Keratinocyte (primary cell): ENCODE measurements around the gene MYH10. TPM values are rescaled to one million over a fixed set of nuclear protein-coding genes. Genes with fewer than 3 reads are reported as not detected.

Source experiments
- DNase-seq: peaks from one replicate; pipeline ENCODE4 v3.0.0-alpha.2; 2011; ENCODE audit warnings: low read depth, missing footprints, low spot score
- FAIRE-seq: peaks from 2 replicates; lab custom pipeline; 2011; peaks lifted over from hg19 to GRCh38; lab: Jason Lieb, UNC
- H2AFZ ChIP-seq: 2 replicates; pipeline ENCODE4 v1.6.0; 2012; ENCODE audit warnings: low read length, control low read depth, inconsistent platforms; ENCODE audit not compliant: control insufficient read depth
- H3K27ac ChIP-seq: 2 replicates; pipeline ENCODE4 v1.5.1; 2011; ENCODE audit warnings: low read length; ENCODE audit not compliant: control insufficient read depth, insufficient read depth
- H3K27me3 ChIP-seq: 3 replicates; pipeline ENCODE4 v1.6.0; 2011; ENCODE audit warnings: low read length; ENCODE audit not compliant: control insufficient read depth, insufficient read depth; ENCODE audit errors: extremely low read depth
- H3K36me3 ChIP-seq, 2 experiments: 2 replicates in 1 of 2; 3 replicates in 1 of 2; pipeline ENCODE4 v1.5.1; 2011; ENCODE audit warnings: low read length in 2 of 2, mild to moderate bottlenecking in 1 of 2; ENCODE audit not compliant: control insufficient read depth in 2 of 2, insufficient read depth in 2 of 2; ENCODE audit errors: extremely low read depth in 1 of 2
- H3K4me1 ChIP-seq: 3 replicates; pipeline ENCODE4 v1.5.1; 2011; ENCODE audit warnings: low read length; ENCODE audit not compliant: control insufficient read depth, insufficient read depth; ENCODE audit errors: extremely low read depth
- H3K4me2 ChIP-seq: 3 replicates; pipeline ENCODE4 v1.6.0; 2011; ENCODE audit warnings: low read depth, low read length; ENCODE audit not compliant: control insufficient read depth, insufficient read depth; ENCODE audit errors: extremely low read depth
- H3K4me3 ChIP-seq, 3 experiments: fragments of 200-600 bp in 1 of 3; sonication (generic) in 1 of 3; 2 replicates in 2 of 3; 3 replicates in 1 of 3; pipeline ENCODE4 v1.5.1; 2011 to 2016; ENCODE audit warnings: low read length in 3 of 3, mild to moderate bottlenecking in 3 of 3, control low read depth in 2 of 3, inconsistent platforms in 1 of 3, low read depth in 1 of 3, mixed read lengths in 1 of 3, mixed run types in 1 of 3, moderate library complexity in 1 of 3; ENCODE audit not compliant: control insufficient read depth in 2 of 3, insufficient read depth in 2 of 3; ENCODE audit errors: extremely low read depth in 1 of 3
- H3K79me2 ChIP-seq: 2 replicates; pipeline ENCODE4 v1.6.0; 2012; ENCODE audit warnings: low read length; ENCODE audit not compliant: control insufficient read depth, insufficient read depth
- H3K9ac ChIP-seq: 3 replicates; pipeline ENCODE4 v1.6.0; 2011; ENCODE audit warnings: low read length; ENCODE audit not compliant: control insufficient read depth, insufficient read depth; ENCODE audit errors: extremely low read depth
- H3K9me1 ChIP-seq: 3 replicates; pipeline ENCODE4 v1.6.0; 2011; ENCODE audit warnings: low read length; ENCODE audit not compliant: control insufficient read depth, insufficient read depth; ENCODE audit errors: extremely low read depth
- H3K9me3 ChIP-seq: 2 replicates; pipeline ENCODE4 v1.5.1; 2012; ENCODE audit warnings: low read depth, low read length; ENCODE audit not compliant: control insufficient read depth
- H4K20me1 ChIP-seq: 3 replicates; pipeline ENCODE4 v1.6.0; 2011; ENCODE audit warnings: low read length; ENCODE audit not compliant: control insufficient read depth, insufficient read depth; ENCODE audit errors: extremely low read depth
- CTCF ChIP-seq, 3 experiments: IDR thresholded peaks in 1 of 3; conservative IDR thresholded peaks in 1 of 3; optimal IDR thresholded peaks in 1 of 3; 2 replicates in 2 of 3; 3 replicates in 1 of 3; pipeline versions ENCODE3 to v1.5.1; 2011; ENCODE audit warnings: low read length in 3 of 3, mild to moderate bottlenecking in 3 of 3, moderate library complexity in 2 of 3, control low read depth in 1 of 3, inconsistent platforms in 1 of 3; ENCODE audit not compliant: insufficient read depth in 2 of 3; ENCODE audit errors: extremely low read depth in 1 of 3
- EZH2 ChIP-seq: IDR thresholded peaks from one replicate; pipeline ENCODE4 v1.6.1; 2012; ENCODE audit warnings: inconsistent platforms, mild to moderate bottlenecking, low read length, moderate library complexity
- dilution Hi-C: fragments of 300-500 bp; cut with MboI; formaldehyde crosslinking; loops from one replicate; pipeline ENCODE4 v1.7.0; 2020; ENCODE audit warnings: low sequenced_read_pairs; ENCODE audit not compliant: extremely low pct_ligation_motif_present
- polyA plus RNA-seq, 5 experiments: library from polyadenylated mRNA; depleted of rRNA in 3 of 5; stranded (reverse) in 3 of 5; stranded (forward) in 1 of 5; unstranded in 1 of 5; fragments of >200 nt; gene quantifications; 1 replicate in 1 of 5; 2 replicates in 3 of 5; 3 replicates in 1 of 5; pipeline versions ENCODE4 v1.2.1 to v1.2.3, GENCODE V29; 2011 to 2012; ENCODE audit warnings: missing spikeins in 2 of 5, low read depth in 1 of 5, low replicate concordance in 1 of 5

The MYH10 gene
- polyA plus RNA-seq, 1 donor (not counting 4 experiments of a cell fraction or from before 2014, with no cell fraction given) = 21.2 TPM

- FAIRE-seq (no peak), DNase-seq (peak; percentile 86)
- Histone ChIP-seq H3K4me1 (peaks cover 19% of the 10 kb centered on the region), H3K36me3 (peaks cover 2 to 3% of the 10 kb centered on the region in 2 experiments), H2AFZ (peak within 1 kb of the TSS; percentile 99), H4K20me1 (peaks cover 4% of the 10 kb centered on the region), H3K9ac (peak within 1 kb of the TSS; percentile 96), H3K4me3 (peak within 1 kb of the TSS; percentile 95 to 96 (median 96)), H3K79me2 (peaks cover 47% of the 10 kb centered on the region), H3K9me1 (peaks cover 2% of the 10 kb centered on the region), H3K9me3 (no peaks in the 10 kb centered on the region), H3K27ac (peak within 1 kb of the TSS; percentile 94), H3K27me3 (no peaks in the 10 kb centered on the region), H3K4me2 (peak within 1 kb of the TSS; percentile 93)
- dilution Hi-C loops = no loop called here
- TF ChIP-seq CTCF (optimal IDR thresholded peaks at IDR 0.05 in 1 of 3, IDR thresholded peaks at IDR 0.05 in 1 of 3, conservative IDR thresholded peaks at IDR 0.05 in 1 of 3; ENCODE audit: extremely low read depth in 1 of 3, insufficient read depth in 2 of 3, low read length in 3 of 3) (no peak), EZH2 (no peak)
Measured at GRCh38 chr17:8435245-8436168, 195.0 kb downstream of the MYH10 start, which contains the start of gene NDEL1. Gene NDEL1, plus strand, starts transcription at chr17:8435884. Its CDS starts 8,388 bp downstream, at chr17:8444272.

GRCh38 chr17:8430966-8431365 lies 199.6 kb downstream of the MYH10 start:
- no peak for FAIRE-seq
- H3K9me3 ChIP-seq = no peaks in the 10 kb centered on the region
- dilution Hi-C loops = no loop called here
- peak overlapping the region; percentile 79 for H2AFZ ChIP-seq
- H4K20me1 ChIP-seq = no peaks in the 10 kb centered on the region
- DNase-seq = no peak
- TF ChIP-seq CTCF (optimal IDR thresholded peaks at IDR 0.05 in 1 of 3, IDR thresholded peaks at IDR 0.05 in 1 of 3, conservative IDR thresholded peaks at IDR 0.05 in 1 of 3; ENCODE audit: extremely low read depth in 1 of 3, insufficient read depth in 2 of 3, low read length in 3 of 3) (peak in 1 of 3 experiments; percentile 8), EZH2 (no peak)
- H3K27me3 ChIP-seq = no peaks in the 10 kb centered on the region
- H3K27ac ChIP-seq = no peak overlapping the region
- peaks cover 2% of the 10 kb centered on the region for H3K9me1 ChIP-seq
- H3K4me2 ChIP-seq = peak overlapping the region; percentile 35
- no peaks in the 10 kb centered on the region for H3K36me3 ChIP-seq
- H3K4me3 ChIP-seq = no peak overlapping the region
- peaks cover 2% of the 10 kb centered on the region for H3K79me2 ChIP-seq
- H3K9ac ChIP-seq = peak overlapping the region; percentile 13
- H3K4me1 ChIP-seq = peaks cover 12% of the 10 kb centered on the region
